Erythroblast (primary cell): ENCODE results near the gene SPO11.

Experiments used
- GATA1 ChIP-seq: IDR thresholded peaks from 2 replicates; pipeline ENCODE4 v1.6.1; 2011; ENCODE audit warnings: low read depth, mild to moderate bottlenecking, control low read depth, low read length, moderate library complexity
- POLR2A ChIP-seq: IDR thresholded peaks from 2 replicates; pipeline ENCODE4 v1.6.1; 2011; ENCODE audit warnings: mild to moderate bottlenecking, low read length

DNA sequence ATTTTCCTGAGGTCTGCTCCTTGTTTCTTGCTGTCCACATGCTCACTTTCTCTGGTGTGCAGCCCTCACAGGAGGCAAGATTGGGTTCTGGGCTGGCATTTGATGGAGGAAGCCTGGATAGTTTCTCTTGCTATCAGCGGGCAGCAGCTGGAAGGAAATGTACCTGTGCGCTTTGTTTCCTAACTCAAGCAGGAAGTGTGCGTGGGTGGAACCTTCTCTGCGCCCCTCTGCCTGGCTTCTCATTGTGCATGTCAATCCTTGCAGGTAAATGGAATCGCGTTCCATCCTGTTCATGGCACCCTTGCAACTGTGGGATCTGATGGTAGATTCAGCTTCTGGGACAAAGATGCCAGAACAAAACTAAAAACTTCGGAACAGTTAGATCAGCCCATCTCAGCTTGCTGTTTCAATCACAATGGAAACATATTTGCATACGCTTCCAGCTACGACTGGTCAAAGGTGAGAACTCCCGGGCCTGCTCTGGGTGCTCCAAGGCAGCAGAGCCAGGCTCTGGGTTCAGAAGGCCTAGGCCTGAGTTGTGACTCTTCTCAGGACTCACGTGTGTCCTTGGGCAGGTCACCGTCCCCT is 44.8 kb downstream of the SPO11 start:
- no peak for TF ChIP-seq POLR2A
- TF ChIP-seq GATA1, result no peak
